H1 (cell line): ENCODE data around the gene ETFBKMT. TPM values are rescaled to one million over a fixed set of nuclear protein-coding genes. Genes with fewer than 3 reads are reported as not detected.

Source experiments
- CTCF ChIA-PET: fragments of 300-600 bp; sonication (Branson Sonifier 250); formaldehyde crosslinking; loops from one replicate; lab custom pipeline; 2021; ENCODE audit not compliant: partially characterized antibody; lab: Charles Lee
- POLR2A ChIA-PET: fragments of 300-600 bp; sonication (Branson Sonifier 250); formaldehyde crosslinking; loops from one replicate; lab custom pipeline; 2021; ENCODE audit warnings: inconsistent platforms; ENCODE audit not compliant: partially characterized antibody; lab: Charles Lee
- DNase-seq, 2 experiments: peaks; one replicate each; pipeline versions ENCODE4 v3.0.0 to v3.0.0-alpha.2; 2010 to 2022; ENCODE audit warnings: low spot score in 2 of 2, low read depth in 1 of 2, mixed read lengths in 1 of 2
- FAIRE-seq: peaks from 2 replicates; lab custom pipeline; 2011; peaks lifted over from hg19 to GRCh38; lab: Jason Lieb, UNC
- H2AFZ ChIP-seq: 2 replicates; pipeline ENCODE4 v1.8.1; 2012; ENCODE audit warnings: low read length, inconsistent platforms
- H2AK5ac ChIP-seq: 2 replicates; pipeline ENCODE4 v1.6.1; 2013; ENCODE audit warnings: low read depth, low read length
- H2BK120ac ChIP-seq: replicated peaks from 2 replicates; pipeline ENCODE3; 2013; ENCODE audit warnings: low read depth, low read length, inconsistent platforms
- H2BK12ac ChIP-seq: 2 replicates; pipeline ENCODE4 v1.6.1; 2013; ENCODE audit warnings: low read depth, low read length
- H2BK15ac ChIP-seq: 2 replicates; pipeline ENCODE4 v1.6.1; 2013; ENCODE audit warnings: low read length
- H2BK20ac ChIP-seq: 2 replicates; pipeline ENCODE4 v1.6.1; 2013; ENCODE audit warnings: low read length
- H2BK5ac ChIP-seq: 2 replicates; pipeline ENCODE4 v1.6.1; 2013; ENCODE audit warnings: low read depth, low read length
- H3K14ac ChIP-seq: 2 replicates; pipeline ENCODE4 v1.6.1; 2013; ENCODE audit warnings: inconsistent platforms; ENCODE audit not compliant: insufficient read length
- H3K18ac ChIP-seq: 2 replicates; pipeline ENCODE4 v1.6.1; 2013; ENCODE audit warnings: low read length; ENCODE audit errors: extremely low read depth
- H3K23ac ChIP-seq: 2 replicates; pipeline ENCODE4 v1.6.1; 2013; ENCODE audit warnings: inconsistent platforms; ENCODE audit not compliant: insufficient read length
- H3K23me2 ChIP-seq: 2 replicates; pipeline ENCODE4 v1.6.1; 2013; ENCODE audit warnings: low read depth, low read length
- H3K27ac ChIP-seq: 2 replicates; pipeline ENCODE4 v1.6.1; 2011; ENCODE audit warnings: low read depth, low read length, inconsistent platforms
- H3K27me3 ChIP-seq, 4 experiments: replicated peaks in 1 of 4; 1 replicate in 1 of 4; 2 replicates in 3 of 4; pipeline versions ENCODE4 v1.6.1 to v1.8.1; 2011 to 2013; ENCODE audit warnings: low read length in 3 of 4, mild to moderate bottlenecking in 3 of 4, inconsistent platforms in 2 of 4, mixed read lengths in 2 of 4, moderate library complexity in 1 of 4; ENCODE audit not compliant: control insufficient read depth in 3 of 4, insufficient read depth in 3 of 4; ENCODE audit errors: extremely low read depth in 1 of 4
- H3K36me3 ChIP-seq, 4 experiments: 2 replicates each; pipeline versions ENCODE4 v1.6.1 to v1.8.1; 2011 to 2013; ENCODE audit warnings: mild to moderate bottlenecking in 4 of 4, low read length in 3 of 4, moderate library complexity in 2 of 4, control low read depth in 1 of 4, inconsistent platforms in 1 of 4; ENCODE audit not compliant: insufficient read depth in 4 of 4, control insufficient read depth in 2 of 4
- H3K4ac ChIP-seq: replicated peaks from 2 replicates; pipeline ENCODE3; 2013; ENCODE audit warnings: low read length, low read depth, mixed read lengths, inconsistent platforms; ENCODE audit not compliant: insufficient read length
- H3K4me1 ChIP-seq, 4 experiments: replicated peaks in 1 of 4; 1 replicate in 1 of 4; 2 replicates in 3 of 4; pipeline versions ENCODE4 v1.6.1 to v1.8.1; 2011 to 2013; ENCODE audit warnings: low read length in 3 of 4, inconsistent platforms in 2 of 4, mixed read lengths in 1 of 4; ENCODE audit not compliant: insufficient read depth in 4 of 4, control insufficient read depth in 3 of 4
- H3K4me2 ChIP-seq, 2 experiments: 2 replicates each; pipeline versions ENCODE4 v1.6.1 to v1.8.1; 2011 to 2013; ENCODE audit warnings: low read depth in 2 of 2, low read length in 2 of 2, control low read depth in 1 of 2, inconsistent platforms in 1 of 2, mild to moderate bottlenecking in 1 of 2; ENCODE audit not compliant: insufficient read depth in 1 of 2
- H3K4me3 ChIP-seq, 4 experiments: fragments of 200-600, 300-600 bp in 1 of 4; sonication (generic), shearing (Covaris generic), sonication (Bioruptor Twin) in 1 of 4; 2 replicates each; pipeline versions ENCODE4 v1.5.1 to v1.8.1; 2011 to 2016; ENCODE audit warnings: low read length in 4 of 4, low read depth in 3 of 4, control low read depth in 2 of 4, inconsistent platforms in 2 of 4, mild to moderate bottlenecking in 2 of 4, mixed read lengths in 1 of 4, moderate library complexity in 1 of 4; ENCODE audit not compliant: insufficient read depth in 2 of 4; ENCODE audit errors: extremely low read depth in 1 of 4
- H3K56ac ChIP-seq: replicated peaks from 2 replicates; pipeline ENCODE3; 2013; ENCODE audit warnings: low read depth, mild to moderate bottlenecking, mixed read lengths, low read length, inconsistent platforms; ENCODE audit not compliant: insufficient read length
- H3K79me1 ChIP-seq: 2 replicates; pipeline ENCODE4 v1.6.1; 2013; ENCODE audit warnings: low read depth, low read length, control low read depth
- H3K79me2 ChIP-seq, 2 experiments: 2 replicates each; pipeline versions ENCODE4 v1.6.1 to v1.8.1; 2012 to 2013; ENCODE audit warnings: low read length in 2 of 2, mild to moderate bottlenecking in 2 of 2, inconsistent platforms in 1 of 2; ENCODE audit not compliant: insufficient read depth in 2 of 2, control insufficient read depth in 1 of 2
- H3K9ac ChIP-seq, 4 experiments: replicated peaks in 1 of 4; 1 replicate in 1 of 4; 2 replicates in 3 of 4; pipeline versions ENCODE4 v1.6.1 to v1.8.1; 2011 to 2013; ENCODE audit warnings: low read depth in 3 of 4, low read length in 3 of 4, control low read depth in 2 of 4, mild to moderate bottlenecking in 2 of 4, moderate library complexity in 2 of 4, inconsistent platforms in 1 of 4; ENCODE audit errors: extremely low read depth in 1 of 4
- H3K9me3 ChIP-seq, 2 experiments: 2 replicates each; pipeline versions ENCODE4 v1.6.1 to v1.8.1; 2012 to 2013; ENCODE audit warnings: mild to moderate bottlenecking in 2 of 2, moderate library complexity in 2 of 2, control low read depth in 1 of 2, inconsistent platforms in 1 of 2, low read depth in 1 of 2, low read length in 1 of 2, mixed read lengths in 1 of 2; ENCODE audit not compliant: insufficient read depth in 2 of 2
- H4K20me1 ChIP-seq, 2 experiments: replicated peaks in 1 of 2; 2 replicates each; pipeline versions ENCODE3 to v1.8.1; 2011 to 2013; ENCODE audit warnings: inconsistent platforms in 2 of 2, low read length in 2 of 2, mild to moderate bottlenecking in 1 of 2; ENCODE audit not compliant: insufficient read depth in 2 of 2, control insufficient read depth in 1 of 2
- H4K5ac ChIP-seq: 2 replicates; pipeline ENCODE4 v1.6.1; 2013; ENCODE audit warnings: low read length, low read depth, mixed read lengths, inconsistent platforms; ENCODE audit not compliant: insufficient read length
- H4K8ac ChIP-seq: 2 replicates; pipeline ENCODE4 v1.8.0; 2013; ENCODE audit warnings: mild to moderate bottlenecking, moderate library complexity, low read length, inconsistent platforms; ENCODE audit not compliant: insufficient read depth; ENCODE audit errors: extremely low read depth
- H4K91ac ChIP-seq: replicated peaks from 2 replicates; pipeline ENCODE3; 2013; ENCODE audit warnings: low read length, mixed read lengths, inconsistent platforms; ENCODE audit not compliant: insufficient read length
- ATF2 ChIP-seq: IDR thresholded peaks from 2 replicates; pipeline ENCODE4 v1.6.1; 2012; ENCODE audit warnings: low read length, inconsistent platforms
- BCL11A ChIP-seq, 2 experiments: IDR thresholded peaks; one replicate each; pipeline ENCODE4 v1.6.1; 2011; ENCODE audit warnings: low read depth in 2 of 2, low read length in 2 of 2, mild to moderate bottlenecking in 2 of 2
- E2F6 ChIP-seq: IDR thresholded peaks from 2 replicates; pipeline ENCODE4 v1.6.1; 2012; ENCODE audit warnings: inconsistent platforms
- EGR1 ChIP-seq: IDR thresholded peaks from 2 replicates; pipeline ENCODE4 v1.6.1; 2011; ENCODE audit warnings: low read depth, low read length, borderline replicate concordance
- EZH2 ChIP-seq: fragments of 200-600 bp; sonication (generic); IDR thresholded peaks from 2 replicates; pipeline ENCODE4 v1.7.1; 2012; ENCODE audit warnings: low read depth, mild to moderate bottlenecking, moderate library complexity, low read length, inconsistent platforms; ENCODE audit not compliant: severe bottlenecking
- GTF2F1 ChIP-seq: IDR thresholded peaks from 2 replicates; pipeline ENCODE4 v1.6.1; 2012; ENCODE audit warnings: low read depth, low read length, improper control_type of control experiment, borderline replicate concordance
- JUN ChIP-seq: IDR thresholded peaks from 2 replicates; pipeline ENCODE4 v1.6.1; 2011; ENCODE audit warnings: low read depth, mild to moderate bottlenecking, improper control_type of control experiment, low read length
- RNF2 ChIP-seq: fragments of 200-900, 300-1000 bp; sonication (generic); IDR thresholded peaks from 2 replicates; pipeline ENCODE4 v1.7.1; 2016; ENCODE audit warnings: borderline replicate concordance, low read depth, mild to moderate bottlenecking, antibody characterized with exemption, low read length; ENCODE audit not compliant: poor library complexity, severe bottlenecking; ENCODE audit errors: missing control alignments
- SIX5 ChIP-seq: IDR thresholded peaks from 2 replicates; pipeline ENCODE4 v1.6.1; 2011; ENCODE audit warnings: mild to moderate bottlenecking, low read depth, low read length
- SP1 ChIP-seq: IDR thresholded peaks from 2 replicates; pipeline ENCODE4 v1.6.1; 2011; ENCODE audit warnings: low read depth, low read length
- TEAD4 ChIP-seq: IDR thresholded peaks from 2 replicates; pipeline ENCODE4 v1.6.1; 2012; ENCODE audit warnings: low read depth, low read length, inconsistent platforms, mixed read lengths
- ZNF274 ChIP-seq: IDR thresholded peaks from 2 replicates; pipeline ENCODE4 v1.7.0; 2012; ENCODE audit warnings: low read length, borderline replicate concordance; ENCODE audit errors: extremely low read depth
- WGBS, 2 experiments: shearing (Covaris generic) in 1 of 2; methylation state at CpG; one replicate each; pipeline versions ENCODE4 v1.1.6 to v1.1.7; 2013 to 2015; ENCODE audit warnings: low lambda C conversion rate in 2 of 2, mixed read lengths in 2 of 2, inconsistent platforms in 1 of 2, low coverage in 1 of 2, missing lambda C conversion rate in 1 of 2; ENCODE audit not compliant: insufficient replicate concordance in 2 of 2, insufficient coverage in 1 of 2, insufficient read length in 1 of 2; ENCODE audit errors: extremely low coverage in 1 of 2, missing lambda C conversion rate in 1 of 2; 5-methylcytosine and 5-hydroxymethylcytosine counted together
- polyA plus RNA-seq, 7 experiments: library from polyadenylated mRNA; depleted of rRNA in 3 of 7; stranded (reverse) in 5 of 7; unstranded in 2 of 7; fragments of >200 nt in 5 of 7; fragments of 200-250 nt in 2 of 7; gene quantifications; 1 replicate in 5 of 7; 2 replicates in 1 of 7; 4 replicates in 1 of 7; pipeline versions ENCODE4 v1.2.1 to v1.2.3, GENCODE V29; 2011 to 2013; ENCODE audit warnings: missing spikeins in 2 of 7, mixed read lengths in 2 of 7
- total RNA-seq: library from RNA; stranded (reverse); fragmentation: NEBNext Ultra II Directional; extraction: Animal tissue kit (Norgen Biotek cat#: 25700); gene quantifications from 2 replicates; pipeline ENCODE4 v1.2.1, GENCODE V29; 2021

The ETFBKMT gene
- total and polyA plus RNA-seq, 2 of the 8 experiments (the other 6 are each of a cell fraction or from before 2014, with no cell fraction given) = 0.59 to 1.7 TPM

DNA sequence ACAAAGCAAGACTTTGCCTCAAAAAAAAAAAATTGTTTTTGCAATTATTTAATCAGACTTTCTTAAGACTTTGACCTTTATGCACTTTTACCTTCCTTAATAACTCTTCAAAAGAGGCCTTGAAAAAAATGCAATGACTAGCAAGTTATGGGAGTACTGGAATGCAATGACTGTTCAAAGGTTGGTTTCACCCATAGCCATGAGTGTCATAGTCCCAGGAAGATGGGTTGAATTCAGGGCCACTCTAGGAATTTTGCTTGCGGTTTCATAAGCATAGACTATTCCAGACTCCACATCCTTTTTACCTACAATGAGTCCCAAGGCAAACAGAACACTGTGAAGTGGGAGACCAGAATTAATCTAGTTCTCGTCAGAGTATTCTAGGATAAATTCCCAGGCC, 39.2 kb upstream of the ETFBKMT start:
- Histone ChIP-seq H3K27me3 (no peaks in the 10 kb centered on the region), H3K4me1 (no peaks in the 10 kb centered on the region), H4K8ac (no peak overlapping the region), H3K23ac (no peak overlapping the region), H2AFZ (no peak overlapping the region), H3K9me3 (no peaks in the 10 kb centered on the region), H3K79me1 (no peaks in the 10 kb centered on the region), H3K27ac (no peak overlapping the region), H3K14ac (no peak overlapping the region), H4K20me1 (no peaks in the 10 kb centered on the region), H3K4ac (no peak overlapping the region), H2BK20ac (no peak overlapping the region), H2BK12ac (no peak overlapping the region), H2AK5ac (no peak overlapping the region), H4K5ac (no peak overlapping the region), H2BK15ac (no peak overlapping the region), H3K4me2 (no peak overlapping the region), H4K91ac (no peak overlapping the region), H3K9ac (no peak overlapping the region), H3K56ac (no peak overlapping the region), H3K23me2 (no peaks in the 10 kb centered on the region), H2BK5ac (no peak overlapping the region), H2BK120ac (no peak overlapping the region), H3K4me3 (no peak overlapping the region), H3K18ac (no peak overlapping the region), H3K79me2 (no peaks in the 10 kb centered on the region), H3K36me3 (no peaks in the 10 kb centered on the region)
- 84% methylated on average over 2 of the region's 2 CpGs; no CpG with 5 or more reads in 1 of the 2 experiments for WGBS, 2 experiments
- no peak for DNase-seq
- ChIA-PET CTCF (interaction anchor here (0.7 to 3.9 kb wide), 2 partner anchors 216 to 603 kb away, joined by 3 to 16 read pairs; no protein-coding TSS in a partner anchor), POLR2A (interaction anchor here (0.7 kb wide), 1 partner anchor 756 kb away, joined by 3 read pairs; no protein-coding TSS in a partner anchor)
- no peak for FAIRE-seq
- TF ChIP-seq TEAD4 (no peak), BCL11A (IDR thresholded peaks at IDR 0.05; ENCODE audit: low read depth in 2 of 2, low read length in 2 of 2) (no peak), SIX5 (no peak), RNF2 (no peak), SP1 (no peak), ATF2 (no peak), ZNF274 (no peak), GTF2F1 (no peak), EZH2 (no peak), E2F6 (no peak), EGR1 (no peak), JUN (no peak)
